HepG2 (cell line): ENCODE data around the gene SSBP4. TPM values are rescaled to one million over a fixed set of nuclear protein-coding genes. Genes with fewer than 3 reads are reported as not detected.

Source experiments
- ARNT2 ChIP-seq: sonication (generic); formaldehyde crosslinking; IDR thresholded peaks from 2 replicates; pipeline ENCODE4 v1.8.0; 2022; ENCODE audit warnings: mild to moderate bottlenecking, low read depth, missing genetic modification reagents, moderate library complexity
- HOXD1 ChIP-seq: sonication (generic); formaldehyde crosslinking; IDR thresholded peaks from 2 replicates; pipeline ENCODE4 v1.5.0; 2020; ENCODE audit warnings: missing genetic modification reagents
- JUN ChIP-seq: sonication (generic); formaldehyde crosslinking; IDR thresholded peaks from 2 replicates; pipeline ENCODE4 v1.4.0; 2020; ENCODE audit warnings: mild to moderate bottlenecking, missing genetic modification reagents
- MAZ ChIP-seq, 2 experiments: sonication (generic) in 1 of 2; formaldehyde crosslinking in 1 of 2; IDR thresholded peaks; 2 replicates each; pipeline versions ENCODE4 v1.5.0 to v1.6.1; 2012 to 2020; ENCODE audit warnings: low read depth in 2 of 2, mild to moderate bottlenecking in 2 of 2, borderline replicate concordance in 1 of 2, improper control_type of control experiment in 1 of 2, low read length in 1 of 2, missing genetic modification reagents in 1 of 2, moderate library complexity in 1 of 2
- MBD4 ChIP-seq: IDR thresholded peaks from 2 replicates; pipeline ENCODE4 v1.6.1; 2012; ENCODE audit warnings: low read length, inconsistent platforms, borderline replicate concordance
- PPARG ChIP-seq: conservative IDR thresholded peaks from 2 replicates; pipeline ENCODE4 v1.6.1; 2016; ENCODE audit warnings: missing biosample characterization, missing genetic modification reagents
- PRPF4 ChIP-seq: fragments of 200-400 bp; formaldehyde crosslinking; IDR thresholded peaks from 2 replicates; pipeline ENCODE4 v1.6.1; 2016; ENCODE audit warnings: low read length, low read depth; ENCODE audit not compliant: poor library complexity, severe bottlenecking
- SMAD9 ChIP-seq: sonication (generic); formaldehyde crosslinking; IDR thresholded peaks from 2 replicates; pipeline ENCODE4 v1.5.1; 2020; ENCODE audit warnings: mild to moderate bottlenecking, missing genetic modification reagents
- SRSF9 ChIP-seq: fragments of 200-400 bp; formaldehyde crosslinking; IDR thresholded peaks from 2 replicates; pipeline ENCODE4 v1.6.1; 2018; ENCODE audit warnings: borderline replicate concordance, mild to moderate bottlenecking, low read depth, low read length; ENCODE audit not compliant: insufficient read depth, poor library complexity, severe bottlenecking
- ZBTB38 ChIP-seq: sonication (generic); formaldehyde crosslinking; IDR thresholded peaks from 2 replicates; pipeline ENCODE4 v1.5.1; 2020; ENCODE audit warnings: mild to moderate bottlenecking, missing genetic modification reagents
- polyA plus RNA-seq, 8 experiments: library from polyadenylated mRNA; depleted of rRNA in 3 of 8; stranded (reverse) in 7 of 8; unstranded in 1 of 8; fragments of >200 nt; fragmentation: Illumina TruSeq in 4 of 8; extraction: Trizol in 4 of 8; gene quantifications; 2 replicates each; pipeline versions ENCODE4 v1.2.1 to v1.2.3, GENCODE V29; 2011 to 2016; ENCODE audit warnings: low read depth in 4 of 8, missing spikeins in 1 of 8, mixed read lengths in 1 of 8; ENCODE audit not compliant: insufficient read depth in 1 of 8
- total RNA-seq, 5 experiments: library from RNA; depleted of rRNA; stranded (reverse); fragments of >200 nt; fragmentation: Illumina TruSeq; extraction: Trizol; gene quantifications; 2 replicates each; pipeline ENCODE4 v1.2.3, GENCODE V29; 2016; ENCODE audit warnings: low read depth in 1 of 5
- TF ChIP-seq, protein P1 (sequence below): sonication (generic); formaldehyde crosslinking; IDR thresholded peaks from 2 replicates; pipeline ENCODE4 v1.4.0; 2020; ENCODE audit warnings: missing genetic modification reagents
- TF ChIP-seq, protein P2 (sequence below): sonication (generic); formaldehyde crosslinking; conservative IDR thresholded peaks from 2 replicates; pipeline ENCODE4 v1.8.1; 2023; ENCODE audit warnings: missing genetic modification reagents
- TF ChIP-seq, protein P3 (sequence below): sonication (generic); formaldehyde crosslinking; IDR thresholded peaks from 2 replicates; pipeline ENCODE4 v1.4.0; 2020; ENCODE audit warnings: missing genetic modification reagents
- TF ChIP-seq, protein P4 (sequence below): IDR thresholded peaks from 2 replicates; pipeline ENCODE4 v1.6.1; 2016; ENCODE audit warnings: mild to moderate bottlenecking
- TF ChIP-seq, protein P5 (sequence below): sonication (generic); formaldehyde crosslinking; IDR thresholded peaks from 2 replicates; pipeline ENCODE4; 2020; ENCODE audit warnings: missing genetic modification reagents, mild to moderate bottlenecking, borderline replicate concordance

The SSBP4 gene
- total and polyA plus RNA-seq, 2 of the 13 experiments (the other 11 are each of a cell fraction or from before 2014, with no cell fraction given): 20.8 to 39.5 TPM

DNA sequence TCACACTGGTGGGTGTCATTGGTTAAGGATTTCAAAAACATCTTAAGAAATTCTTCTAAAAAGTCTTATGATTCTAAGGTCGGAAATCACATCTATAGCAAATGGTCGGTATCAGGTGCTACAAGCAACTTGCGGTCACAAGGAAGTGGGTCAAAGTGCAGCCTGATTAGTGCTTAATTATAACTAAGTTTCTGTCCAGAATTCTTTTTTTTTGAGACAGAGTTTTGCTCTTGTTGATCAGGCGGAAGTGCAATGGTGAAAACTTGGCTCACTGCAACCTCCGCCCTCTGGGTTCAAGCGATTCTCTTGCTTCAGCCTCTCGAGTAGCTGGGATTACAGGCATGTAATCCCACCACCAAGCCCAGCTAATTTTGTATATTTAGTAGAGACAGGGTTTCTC, 34.4 kb upstream of the SSBP4 start (continued):
- TF ChIP-seq, protein P1, sequence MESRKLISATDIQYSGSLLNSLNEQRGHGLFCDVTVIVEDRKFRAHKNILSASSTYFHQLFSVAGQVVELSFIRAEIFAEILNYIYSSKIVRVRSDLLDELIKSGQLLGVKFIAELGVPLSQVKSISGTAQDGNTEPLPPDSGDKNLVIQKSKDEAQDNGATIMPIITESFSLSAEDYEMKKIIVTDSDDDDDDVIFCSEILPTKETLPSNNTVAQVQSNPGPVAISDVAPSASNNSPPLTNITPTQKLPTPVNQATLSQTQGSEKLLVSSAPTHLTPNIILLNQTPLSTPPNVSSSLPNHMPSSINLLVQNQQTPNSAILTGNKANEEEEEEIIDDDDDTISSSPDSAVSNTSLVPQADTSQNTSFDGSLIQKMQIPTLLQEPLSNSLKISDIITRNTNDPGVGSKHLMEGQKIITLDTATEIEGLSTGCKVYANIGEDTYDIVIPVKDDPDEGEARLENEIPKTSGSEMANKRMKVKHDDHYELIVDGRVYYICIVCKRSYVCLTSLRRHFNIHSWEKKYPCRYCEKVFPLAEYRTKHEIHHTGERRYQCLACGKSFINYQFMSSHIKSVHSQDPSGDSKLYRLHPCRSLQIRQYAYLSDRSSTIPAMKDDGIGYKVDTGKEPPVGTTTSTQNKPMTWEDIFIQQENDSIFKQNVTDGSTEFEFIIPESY: no peak
- TF ChIP-seq MBD4: no peak
- TF ChIP-seq SRSF9: no peak
- no peak for TF ChIP-seq MAZ (IDR thresholded peaks at IDR 0.05; ENCODE audit: borderline replicate concordance, low read depth, low read length)
- TF ChIP-seq MAZ (CRISPR knock-in tag; IDR thresholded peaks at IDR 0.05; ENCODE audit: low read depth): peak; percentile 25; the same call in 1 of the 2 replicates
- TF ChIP-seq, protein P2, sequence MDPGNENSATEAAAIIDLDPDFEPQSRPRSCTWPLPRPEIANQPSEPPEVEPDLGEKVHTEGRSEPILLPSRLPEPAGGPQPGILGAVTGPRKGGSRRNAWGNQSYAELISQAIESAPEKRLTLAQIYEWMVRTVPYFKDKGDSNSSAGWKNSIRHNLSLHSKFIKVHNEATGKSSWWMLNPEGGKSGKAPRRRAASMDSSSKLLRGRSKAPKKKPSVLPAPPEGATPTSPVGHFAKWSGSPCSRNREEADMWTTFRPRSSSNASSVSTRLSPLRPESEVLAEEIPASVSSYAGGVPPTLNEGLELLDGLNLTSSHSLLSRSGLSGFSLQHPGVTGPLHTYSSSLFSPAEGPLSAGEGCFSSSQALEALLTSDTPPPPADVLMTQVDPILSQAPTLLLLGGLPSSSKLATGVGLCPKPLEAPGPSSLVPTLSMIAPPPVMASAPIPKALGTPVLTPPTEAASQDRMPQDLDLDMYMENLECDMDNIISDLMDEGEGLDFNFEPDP (CRISPR knock-in tag): no peak
- no peak for TF ChIP-seq JUN
- TF ChIP-seq SMAD9 (CRISPR knock-in tag): no peak
- peak; percentile 78; the same call in 1 of the 2 replicates for TF ChIP-seq ZBTB38
- TF ChIP-seq, protein P3, sequence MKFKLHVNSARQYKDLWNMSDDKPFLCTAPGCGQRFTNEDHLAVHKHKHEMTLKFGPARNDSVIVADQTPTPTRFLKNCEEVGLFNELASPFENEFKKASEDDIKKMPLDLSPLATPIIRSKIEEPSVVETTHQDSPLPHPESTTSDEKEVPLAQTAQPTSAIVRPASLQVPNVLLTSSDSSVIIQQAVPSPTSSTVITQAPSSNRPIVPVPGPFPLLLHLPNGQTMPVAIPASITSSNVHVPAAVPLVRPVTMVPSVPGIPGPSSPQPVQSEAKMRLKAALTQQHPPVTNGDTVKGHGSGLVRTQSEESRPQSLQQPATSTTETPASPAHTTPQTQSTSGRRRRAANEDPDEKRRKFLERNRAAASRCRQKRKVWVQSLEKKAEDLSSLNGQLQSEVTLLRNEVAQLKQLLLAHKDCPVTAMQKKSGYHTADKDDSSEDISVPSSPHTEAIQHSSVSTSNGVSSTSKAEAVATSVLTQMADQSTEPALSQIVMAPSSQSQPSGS (CRISPR knock-in tag): 0 out of 2 replicates have a peak, but pooled peaks have one; percentile 7
- TF ChIP-seq, protein P4, sequence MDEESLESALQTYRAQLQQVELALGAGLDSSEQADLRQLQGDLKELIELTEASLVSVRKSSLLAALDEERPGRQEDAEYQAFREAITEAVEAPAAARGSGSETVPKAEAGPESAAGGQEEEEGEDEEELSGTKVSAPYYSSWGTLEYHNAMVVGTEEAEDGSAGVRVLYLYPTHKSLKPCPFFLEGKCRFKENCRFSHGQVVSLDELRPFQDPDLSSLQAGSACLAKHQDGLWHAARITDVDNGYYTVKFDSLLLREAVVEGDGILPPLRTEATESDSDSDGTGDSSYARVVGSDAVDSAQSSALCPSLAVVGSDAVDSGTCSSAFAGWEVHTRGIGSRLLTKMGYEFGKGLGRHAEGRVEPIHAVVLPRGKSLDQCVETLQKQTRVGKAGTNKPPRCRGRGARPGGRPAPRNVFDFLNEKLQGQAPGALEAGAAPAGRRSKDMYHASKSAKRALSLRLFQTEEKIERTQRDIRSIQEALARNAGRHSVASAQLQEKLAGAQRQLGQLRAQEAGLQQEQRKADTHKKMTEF: no peak
- no peak for TF ChIP-seq HOXD1 (CRISPR knock-in tag)
- no peak for TF ChIP-seq ARNT2 (CRISPR knock-in tag)
- TF ChIP-seq PRPF4: peak; percentile 67
- TF ChIP-seq, protein P5, sequence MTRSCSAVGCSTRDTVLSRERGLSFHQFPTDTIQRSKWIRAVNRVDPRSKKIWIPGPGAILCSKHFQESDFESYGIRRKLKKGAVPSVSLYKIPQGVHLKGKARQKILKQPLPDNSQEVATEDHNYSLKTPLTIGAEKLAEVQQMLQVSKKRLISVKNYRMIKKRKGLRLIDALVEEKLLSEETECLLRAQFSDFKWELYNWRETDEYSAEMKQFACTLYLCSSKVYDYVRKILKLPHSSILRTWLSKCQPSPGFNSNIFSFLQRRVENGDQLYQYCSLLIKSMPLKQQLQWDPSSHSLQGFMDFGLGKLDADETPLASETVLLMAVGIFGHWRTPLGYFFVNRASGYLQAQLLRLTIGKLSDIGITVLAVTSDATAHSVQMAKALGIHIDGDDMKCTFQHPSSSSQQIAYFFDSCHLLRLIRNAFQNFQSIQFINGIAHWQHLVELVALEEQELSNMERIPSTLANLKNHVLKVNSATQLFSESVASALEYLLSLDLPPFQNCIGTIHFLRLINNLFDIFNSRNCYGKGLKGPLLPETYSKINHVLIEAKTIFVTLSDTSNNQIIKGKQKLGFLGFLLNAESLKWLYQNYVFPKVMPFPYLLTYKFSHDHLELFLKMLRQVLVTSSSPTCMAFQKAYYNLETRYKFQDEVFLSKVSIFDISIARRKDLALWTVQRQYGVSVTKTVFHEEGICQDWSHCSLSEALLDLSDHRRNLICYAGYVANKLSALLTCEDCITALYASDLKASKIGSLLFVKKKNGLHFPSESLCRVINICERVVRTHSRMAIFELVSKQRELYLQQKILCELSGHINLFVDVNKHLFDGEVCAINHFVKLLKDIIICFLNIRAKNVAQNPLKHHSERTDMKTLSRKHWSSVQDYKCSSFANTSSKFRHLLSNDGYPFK (CRISPR knock-in tag): no peak
- peak; percentile 10; the same call in 1 of the 2 replicates for TF ChIP-seq PPARG (CRISPR knock-in tag)
